Natural killer cell treated with Interleukin-12 subunit alpha and Interleukin-12 subunit beta and Interleukin-15 and Interleukin-18, amount 100 ng/mL, for 72 hours (primary cell): ENCODE results near the gene SPEN. TPM values are rescaled to one million over a fixed set of nuclear protein-coding genes. Genes with fewer than 3 reads are reported as not detected.
"Not testable (repeated sequence)": the region's sequence is repeated elsewhere in the genome, so short reads cannot be mapped to it uniquely, and the experiment has no call there.

Experiments
- ATAC-seq, 2 donors: fragments of 150-1000 bp; cut with Tn5 transposase in 1 of 2; sonication (Bioruptor Pico), chemical (Tn5 transposase) in 1 of 2; 2 replicates each; pipeline ENCODE4 v1.10.0; 2021
- DNase-seq: peaks from one replicate; pipeline ENCODE4 v3.0.0; 2022; ENCODE audit warnings: low spot score
- H3K27ac Mint-ChIP-seq, 2 donors: 1 replicate in 1 of 2; 2 replicates in 1 of 2; pipeline ENCODE4 v1.8.0; 2022; ENCODE audit warnings: mixed read lengths in 2 of 2, mild to moderate bottlenecking in 1 of 2, moderate library complexity in 1 of 2
- H3K27me3 Mint-ChIP-seq, 2 donors: 1 replicate in 1 of 2; 2 replicates in 1 of 2; pipeline ENCODE4 v1.8.0; 2022; ENCODE audit warnings: mixed read lengths in 2 of 2
- H3K36me3 Mint-ChIP-seq: one replicate; pipeline ENCODE4 v1.8.0; 2022; ENCODE audit warnings: mixed read lengths
- H3K4me1 Mint-ChIP-seq, 2 donors: 1 replicate in 1 of 2; 2 replicates in 1 of 2; pipeline ENCODE4 v1.8.0; 2022; ENCODE audit warnings: low read depth in 2 of 2, mixed read lengths in 2 of 2, mild to moderate bottlenecking in 1 of 2
- H3K4me3 Mint-ChIP-seq: one replicate; pipeline ENCODE4 v1.8.0; 2022; ENCODE audit warnings: mixed read lengths
- H3K9me3 Mint-ChIP-seq: 2 replicates; pipeline ENCODE4 v1.8.0; 2022; ENCODE audit warnings: mixed read lengths
- total RNA-seq, 2 donors: library from RNA; stranded (reverse); gene quantifications; one replicate each; pipeline ENCODE4 v1.2.3, GENCODE V29; 2022

The SPEN gene
- total RNA-seq, 2 donors from 2014 or later, result 58.6 to 92.4 TPM

DNA sequence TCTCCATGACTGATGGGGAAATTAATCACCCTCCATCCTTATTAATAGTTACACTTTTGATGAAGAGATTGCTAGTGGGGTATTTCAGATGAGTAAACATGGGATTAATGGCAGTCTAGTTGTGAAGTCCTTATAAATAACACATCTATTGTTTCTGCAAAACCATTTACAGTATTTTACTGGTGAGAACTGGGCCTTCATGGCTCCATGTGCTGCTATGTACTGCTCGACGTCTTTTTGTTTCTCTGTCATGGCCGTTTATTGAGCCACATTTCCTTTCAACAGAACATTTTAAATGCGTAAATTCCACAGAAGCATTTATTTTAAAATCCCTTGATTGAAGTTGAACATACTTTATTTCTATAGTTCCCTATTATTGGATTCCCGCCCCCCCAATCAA, 34.5 kb downstream of the SPEN start:
- Mint-ChIP-seq H3K9me3 (no peaks in the 10 kb centered on the region), H3K27me3 (no peaks in the 10 kb centered on the region), H3K4me3 (no peak overlapping the region), H3K4me1 (peaks cover 39 to 42% of the 10 kb centered on the region in 2 donors), H3K36me3 (no peaks in the 10 kb centered on the region), H3K27ac (peak overlapping the region in 1 of 2 donors; percentile 74)
- ATAC-seq (no peak), DNase-seq (no peak)

DNA sequence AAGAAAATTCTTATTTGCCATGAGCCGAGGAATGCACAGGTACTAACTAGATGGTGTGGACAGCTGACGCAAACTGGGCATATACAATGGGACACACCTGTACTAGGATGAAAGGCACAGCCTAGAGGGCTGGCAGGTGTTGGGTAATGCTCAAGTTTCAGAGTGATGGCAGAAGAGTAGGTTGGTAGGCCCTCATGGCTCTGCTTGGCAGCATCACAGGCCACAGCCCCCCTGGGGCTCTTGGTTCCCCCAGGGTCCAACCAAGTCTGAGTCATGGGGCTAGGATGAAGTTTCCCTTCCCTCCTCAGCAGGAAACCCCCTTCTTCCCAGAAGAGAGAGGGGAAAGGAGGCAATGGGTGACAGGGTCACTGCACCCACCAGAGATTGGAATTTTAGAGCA, 35.2 kb downstream of the SPEN start:
- H3K27ac Mint-ChIP-seq, result peak overlapping the region; percentile 51 to 74
- no peaks in the 10 kb centered on the region for H3K9me3 Mint-ChIP-seq
- no peaks in the 10 kb centered on the region for H3K36me3 Mint-ChIP-seq
- no peak for DNase-seq
- no peaks in the 10 kb centered on the region for H3K27me3 Mint-ChIP-seq
- no peak overlapping the region for H3K4me3 Mint-ChIP-seq
- peaks cover 40 to 44% of the 10 kb centered on the region in 2 donors for H3K4me1 Mint-ChIP-seq
- peak; percentile 56 to 57 for ATAC-seq

- no peaks in the 10 kb centered on the region for H3K27me3 Mint-ChIP-seq
- peak overlapping the region; percentile 51 to 74 for H3K27ac Mint-ChIP-seq
- H3K4me1 Mint-ChIP-seq, result peaks cover 40 to 44% of the 10 kb centered on the region in 2 donors
- H3K4me3 Mint-ChIP-seq, result no peak overlapping the region
- DNase-seq, result peak; percentile 63
- no peaks in the 10 kb centered on the region for H3K9me3 Mint-ChIP-seq
- H3K36me3 Mint-ChIP-seq, result no peaks in the 10 kb centered on the region
- peak; percentile 43 to 77 for ATAC-seq
Observed at GRCh38 chr1:15883326-15883725, 35.8 kb downstream of the SPEN start.

DNA sequence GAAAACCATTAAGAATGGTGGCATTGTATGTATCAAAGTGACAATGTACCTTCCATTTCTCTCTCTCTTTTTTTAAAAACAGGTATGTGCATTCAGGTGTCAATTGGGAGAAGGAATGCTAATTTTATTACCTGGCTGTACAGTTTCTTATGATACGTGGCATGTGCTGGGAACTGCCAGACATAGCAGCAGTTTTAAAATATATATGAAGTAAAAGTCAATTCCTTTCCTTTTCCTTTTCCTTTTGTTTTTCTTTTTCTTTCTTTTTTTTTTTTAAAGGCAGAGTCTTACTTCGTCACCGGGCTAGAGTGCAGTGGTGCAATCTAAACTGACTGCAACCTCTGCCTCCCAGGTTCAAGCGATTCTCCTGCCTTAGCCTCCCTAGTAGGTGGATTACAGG, 37.0 kb downstream of the SPEN start:
- Mint-ChIP-seq H3K4me3 (no peak overlapping the region), H3K27ac (peak overlapping the region in 1 of 2 donors; percentile 53), H3K36me3 (no peaks in the 10 kb centered on the region), H3K27me3 (no peaks in the 10 kb centered on the region), H3K4me1 (peaks cover 35 to 44% of the 10 kb centered on the region in 2 donors), H3K9me3 (no peaks in the 10 kb centered on the region)
- no peak for DNase-seq
- ATAC-seq, result no peak

GRCh38 chr1:15885269-15885668, 37.8 kb downstream of the SPEN start:
- Mint-ChIP-seq H3K27ac (peak overlapping the region; percentile 31 to 53), H3K9me3 (no peaks in the 10 kb centered on the region), H3K36me3 (no peaks in the 10 kb centered on the region), H3K4me3 (no peak overlapping the region), H3K27me3 (no peaks in the 10 kb centered on the region), H3K4me1 (peaks cover 35 to 44% of the 10 kb centered on the region in 2 donors)
- no peak for ATAC-seq
- DNase-seq, result no peak

GRCh38 chr1:15885701-15886610, 38.4 kb downstream of the SPEN start:
- peak overlapping the region; percentile 42 for H3K4me3 Mint-ChIP-seq
- peak; percentile 43 to 66 for ATAC-seq
- peak overlapping the region; percentile 31 to 53 for H3K27ac Mint-ChIP-seq

GRCh38 chr1:15886611-15887167, 39.2 kb downstream of the SPEN start:
- H3K27ac Mint-ChIP-seq, result peak overlapping the region in 1 of 2 donors; percentile 53
- H3K36me3 Mint-ChIP-seq, result no peaks in the 10 kb centered on the region
- no peaks in the 10 kb centered on the region for H3K9me3 Mint-ChIP-seq
- no peak for ATAC-seq
- peak overlapping the region; percentile 42 for H3K4me3 Mint-ChIP-seq
- no peaks in the 10 kb centered on the region for H3K27me3 Mint-ChIP-seq
- peaks cover 37 to 43% of the 10 kb centered on the region in 2 donors for H3K4me1 Mint-ChIP-seq
- no peak for DNase-seq

More at GRCh38 chr1:15885701-15886610, 38.4 kb downstream of the SPEN start:
- Mint-ChIP-seq H3K36me3 (no peaks in the 10 kb centered on the region), H3K9me3 (no peaks in the 10 kb centered on the region), H3K4me1 (peaks cover 37 to 44% of the 10 kb centered on the region in 2 donors), H3K27me3 (no peaks in the 10 kb centered on the region)
- DNase-seq, result peak; percentile 63

DNA sequence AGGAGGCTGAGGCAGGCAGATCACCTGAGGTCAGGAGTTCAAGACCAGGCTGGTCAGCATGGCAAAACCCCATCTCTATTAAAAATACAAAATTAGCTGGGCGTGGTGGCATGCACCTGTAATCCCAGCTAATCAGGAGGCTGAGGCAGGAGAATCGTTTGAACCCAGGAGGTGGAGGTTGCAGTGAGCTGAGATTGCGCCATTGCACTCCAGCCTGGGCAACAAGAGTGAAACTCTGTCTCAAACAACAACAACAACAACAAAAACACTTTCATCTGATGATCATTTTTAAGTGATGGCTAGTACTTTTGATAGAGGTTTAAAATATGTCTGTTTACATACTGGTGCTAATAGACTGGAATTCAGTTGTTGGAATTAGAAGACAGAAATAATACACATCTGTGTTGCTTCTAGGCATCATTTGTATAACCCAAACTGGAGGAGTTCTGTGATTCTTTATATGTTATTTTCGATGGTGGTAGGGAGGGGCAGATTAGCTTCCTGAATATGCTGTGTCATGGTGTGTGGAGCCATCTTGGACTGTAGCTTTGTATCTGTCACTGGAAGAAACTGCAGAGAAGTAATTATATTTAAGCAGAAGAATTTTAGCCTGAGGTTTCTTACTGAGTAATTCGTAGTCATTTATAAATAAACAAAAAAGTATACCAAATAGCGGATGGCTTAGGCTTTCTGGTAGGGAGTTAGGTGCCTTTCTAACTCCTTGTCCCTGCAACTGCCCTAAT, 45.5 kb downstream of the SPEN start:
- H3K9me3 Mint-ChIP-seq, H3K27me3 Mint-ChIP-seq, H3K36me3 Mint-ChIP-seq, DNase-seq, ATAC-seq: not testable (repeated sequence)
- H3K4me1 Mint-ChIP-seq, result peaks cover 22 to 23% of the 10 kb centered on the region in 2 donors
- peak overlapping the region; percentile 1 for H3K4me3 Mint-ChIP-seq
- peak overlapping the region; percentile 57 to 86 for H3K27ac Mint-ChIP-seq

- peaks cover 32 to 35% of the 10 kb centered on the region in 2 donors for H3K4me1 Mint-ChIP-seq
- no peaks in the 10 kb centered on the region for H3K27me3 Mint-ChIP-seq
- no peak for DNase-seq
- ATAC-seq, result no peak
- peak overlapping the region in 1 of 2 donors; percentile 49 for H3K27ac Mint-ChIP-seq
- no peak overlapping the region for H3K4me3 Mint-ChIP-seq
- no peaks in the 10 kb centered on the region for H3K9me3 Mint-ChIP-seq
- peaks cover 11% of the 10 kb centered on the region for H3K36me3 Mint-ChIP-seq
Observed at GRCh38 chr1:15895233-15895632, 47.7 kb downstream of the SPEN start.

DNA sequence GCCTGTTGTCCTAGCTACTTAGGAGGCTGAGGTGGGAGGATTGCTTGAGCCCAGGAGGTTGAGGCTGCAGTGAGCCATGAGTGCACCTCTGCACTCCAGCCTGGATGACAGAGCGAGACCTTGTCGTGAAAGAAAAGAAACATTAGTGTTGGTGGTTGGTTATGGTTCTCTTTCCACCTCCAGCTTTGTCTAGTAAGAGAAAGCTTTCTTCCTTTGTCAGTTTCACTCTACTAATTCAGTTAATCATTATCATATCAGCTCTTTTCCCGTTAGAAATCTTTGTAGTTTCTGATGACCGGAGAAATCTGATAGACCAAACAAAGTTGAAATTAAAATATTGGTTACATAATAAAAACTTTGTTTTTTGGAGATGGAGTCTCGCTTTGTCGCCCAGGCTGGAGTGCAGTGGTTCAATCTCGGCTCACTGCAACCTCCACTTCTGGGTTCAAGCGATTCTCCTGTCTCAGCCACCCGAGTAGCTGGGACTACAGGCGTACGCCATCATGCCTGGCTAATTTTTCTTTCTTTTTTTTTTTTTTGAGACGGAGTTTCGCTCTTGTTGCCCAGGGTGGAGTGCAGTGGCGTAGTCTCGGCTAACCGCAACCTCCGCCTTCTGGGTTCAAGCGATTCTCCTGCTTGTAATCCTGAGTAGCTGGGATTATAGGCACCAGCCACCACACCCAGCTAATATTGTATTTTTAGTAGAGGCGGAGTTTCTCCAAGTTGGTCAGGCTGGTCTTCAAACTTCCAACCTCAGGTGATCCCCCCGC, 49.5 kb downstream of the SPEN start:
- DNase-seq, H3K9me3 Mint-ChIP-seq, H3K4me3 Mint-ChIP-seq, H3K27me3 Mint-ChIP-seq, ATAC-seq: not testable (repeated sequence)
- Mint-ChIP-seq H3K36me3 (peaks cover 11% of the 10 kb centered on the region), H3K27ac (peak overlapping the region in 1 of 2 donors; percentile 51), H3K4me1 (peaks cover 33 to 35% of the 10 kb centered on the region in 2 donors)

GRCh38 chr1:15899266-15899665, 51.8 kb downstream of the SPEN start:
- Mint-ChIP-seq H3K27ac (no peak overlapping the region), H3K4me1 (peaks cover 25 to 27% of the 10 kb centered on the region in 2 donors), H3K9me3 (no peaks in the 10 kb centered on the region), H3K27me3 (no peaks in the 10 kb centered on the region), H3K4me3 (no peak overlapping the region), H3K36me3 (peaks cover 11% of the 10 kb centered on the region)
- DNase-seq (no peak), ATAC-seq (no peak)

- Mint-ChIP-seq H3K4me3 (no peak overlapping the region), H3K27ac (peak overlapping the region in 1 of 2 donors; percentile 19), H3K36me3 (peaks cover 5% of the 10 kb centered on the region), H3K27me3 (no peaks in the 10 kb centered on the region), H3K4me1 (peaks cover 21 to 22% of the 10 kb centered on the region in 2 donors), H3K9me3 (no peaks in the 10 kb centered on the region)
- ATAC-seq, result no peak
- DNase-seq, result no peak
Observed at GRCh38 chr1:15900662-15901279, 53.3 kb downstream of the SPEN start.

DNA sequence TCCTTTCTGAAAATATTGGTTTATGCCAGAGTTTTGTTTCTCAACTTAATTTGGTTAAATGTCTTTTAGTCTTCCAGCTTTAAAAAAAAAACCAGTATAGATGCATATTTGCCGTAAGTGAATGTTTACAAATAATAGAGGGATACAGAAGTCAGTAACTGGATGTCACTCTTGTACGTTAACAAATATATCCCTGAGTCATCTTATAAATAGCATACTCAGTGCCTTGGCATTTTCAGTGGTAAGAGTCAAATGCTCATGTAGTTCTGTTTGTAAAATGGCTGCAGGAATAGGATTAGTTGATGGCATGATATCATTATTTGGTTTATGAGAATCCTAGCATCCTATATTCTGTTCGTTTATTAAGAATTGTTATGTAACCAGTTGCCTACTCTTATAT, 55.4 kb downstream of the SPEN start:
- no peak for ATAC-seq
- Mint-ChIP-seq H3K4me1 (peaks cover 15 to 16% of the 10 kb centered on the region in 2 donors), H3K4me3 (no peak overlapping the region), H3K9me3 (no peaks in the 10 kb centered on the region), H3K27me3 (no peaks in the 10 kb centered on the region), H3K27ac (no peak overlapping the region), H3K36me3 (peaks cover 5% of the 10 kb centered on the region)
- DNase-seq, result no peak
